Mesendoderm (in vitro differentiated cells): ENCODE measurements around the gene GSN.

Experiments
- DNase-seq: peaks from one replicate; pipeline ENCODE4 v3.0.0; 2013
- H2AK5ac ChIP-seq: 2 replicates; pipeline ENCODE4 v1.6.1; 2013; ENCODE audit warnings: low read length, inconsistent platforms
- H2BK120ac ChIP-seq: 2 replicates; pipeline ENCODE4 v1.6.1; 2013; ENCODE audit warnings: low read depth, mild to moderate bottlenecking, low read length, moderate library complexity, mixed read lengths
- H2BK15ac ChIP-seq: replicated peaks from 2 replicates; pipeline ENCODE4 v1.6.1; 2013; ENCODE audit warnings: low read depth, mild to moderate bottlenecking, moderate library complexity
- H2BK5ac ChIP-seq: 2 replicates; pipeline ENCODE4 v1.6.1; 2013; ENCODE audit warnings: low read length, inconsistent platforms
- H3K18ac ChIP-seq: 2 replicates; pipeline ENCODE4 v1.6.1; 2013; ENCODE audit warnings: mild to moderate bottlenecking, low read length, mixed read lengths
- H3K23ac ChIP-seq: one replicate; pipeline ENCODE4 v1.6.1; 2013; ENCODE audit warnings: low read length
- H3K27ac ChIP-seq: 2 replicates; pipeline ENCODE4 v1.5.1; 2013; ENCODE audit warnings: low read depth, mild to moderate bottlenecking, inconsistent platforms, low read length, moderate library complexity
- H3K27me3 ChIP-seq: 2 replicates; pipeline ENCODE4 v1.6.1; 2013; ENCODE audit warnings: low read length, control low read depth, mild to moderate bottlenecking, inconsistent platforms; ENCODE audit not compliant: insufficient read depth, poor library complexity
- H3K36me3 ChIP-seq: 2 replicates; pipeline ENCODE4 v1.6.1; 2013; ENCODE audit warnings: low read length, inconsistent platforms; ENCODE audit not compliant: control insufficient read depth, insufficient read depth
- H3K4ac ChIP-seq: one replicate; pipeline ENCODE4 v1.6.1; 2013; ENCODE audit warnings: low read depth, mild to moderate bottlenecking, low read length, moderate library complexity
- H3K4me1 ChIP-seq: 2 replicates; pipeline ENCODE4 v1.6.1; 2013; ENCODE audit warnings: low read depth, low read length, inconsistent platforms; ENCODE audit not compliant: control insufficient read depth
- H3K4me2 ChIP-seq: 2 replicates; pipeline ENCODE4 v1.6.1; 2013; ENCODE audit warnings: low read length
- H3K4me3 ChIP-seq: 2 replicates; pipeline ENCODE4 v1.5.1; 2013; ENCODE audit warnings: mild to moderate bottlenecking, low read length
- H3K56ac ChIP-seq: one replicate; pipeline ENCODE4 v1.6.1; 2013; ENCODE audit warnings: low read length
- H3K79me1 ChIP-seq: 2 replicates; pipeline ENCODE4 v1.6.1; 2013; ENCODE audit warnings: low read length, inconsistent platforms
- H3K79me2 ChIP-seq: 2 replicates; pipeline ENCODE4 v1.6.1; 2013; ENCODE audit warnings: mild to moderate bottlenecking, low read length; ENCODE audit not compliant: control insufficient read depth, insufficient read depth
- H3K9ac ChIP-seq: 2 replicates; pipeline ENCODE4 v1.6.1; 2013; ENCODE audit warnings: low read length, inconsistent platforms
- H4K5ac ChIP-seq: one replicate; pipeline ENCODE4 v1.6.1; 2013; ENCODE audit warnings: low read length
- H4K8ac ChIP-seq: one replicate; pipeline ENCODE4 v1.6.1; 2013; ENCODE audit warnings: low read depth, mild to moderate bottlenecking, control low read depth, low read length, moderate library complexity
- WGBS: extraction: QIAGEN DNeasy Blood & Tissue Kit; methylation state at CpG from one replicate; pipeline ENCODE4 v1.1.7; 2013; ENCODE audit warnings: low lambda C conversion rate, missing lambda C conversion rate; ENCODE audit not compliant: insufficient coverage; ENCODE audit errors: extremely low coverage; 5-methylcytosine and 5-hydroxymethylcytosine counted together

The GSN gene

GRCh38 chr9:121272401-121272948 lies 4.5 kb downstream of the GSN start:
- DNase-seq, result no peak
- no peak overlapping the region for H3K18ac ChIP-seq
- H3K56ac ChIP-seq, result no peak overlapping the region
- no peak overlapping the region for H3K4me3 ChIP-seq
- H4K5ac ChIP-seq, result no peak overlapping the region
- no peak overlapping the region for H2BK120ac ChIP-seq
- H3K79me1 ChIP-seq, result no peaks in the 10 kb centered on the region
- no peak overlapping the region for H3K4ac ChIP-seq
- no peak overlapping the region for H2AK5ac ChIP-seq
- no peak overlapping the region for H4K8ac ChIP-seq
- no CpG with 5 or more reads among the region's 6 CpGs for WGBS
- H3K4me2 ChIP-seq, result no peak overlapping the region
- no peak overlapping the region for H2BK15ac ChIP-seq
- H3K36me3 ChIP-seq, result no peaks in the 10 kb centered on the region
- H2BK5ac ChIP-seq, result no peak overlapping the region
- no peak overlapping the region for H3K23ac ChIP-seq
- H3K4me1 ChIP-seq, result peaks cover under 1% of the 10 kb centered on the region
- H3K27ac ChIP-seq, result no peak overlapping the region
- H3K9ac ChIP-seq, result no peak overlapping the region
- H3K79me2 ChIP-seq, result no peaks in the 10 kb centered on the region
- no peaks in the 10 kb centered on the region for H3K27me3 ChIP-seq

GRCh38 chr9:121273064-121273775 lies 5.3 kb downstream of the GSN start:
- Histone ChIP-seq H3K79me1 (no peaks in the 10 kb centered on the region), H3K4me2 (no peak overlapping the region), H3K9ac (no peak overlapping the region), H2BK5ac (no peak overlapping the region), H3K27me3 (no peaks in the 10 kb centered on the region), H3K27ac (no peak overlapping the region), H3K4me1 (no peaks in the 10 kb centered on the region), H2BK120ac (no peak overlapping the region), H3K36me3 (no peaks in the 10 kb centered on the region), H3K4ac (no peak overlapping the region), H3K23ac (no peak overlapping the region), H2BK15ac (no peak overlapping the region), H4K8ac (no peak overlapping the region), H3K4me3 (no peak overlapping the region), H3K79me2 (no peaks in the 10 kb centered on the region), H2AK5ac (no peak overlapping the region), H3K56ac (no peak overlapping the region), H4K5ac (no peak overlapping the region), H3K18ac (no peak overlapping the region)
- DNase-seq, result no peak
- WGBS, result no CpG with 5 or more reads among the region's 4 CpGs

GRCh38 chr9:121274851-121275250 lies 6.9 kb downstream of the GSN start:
- Histone ChIP-seq H4K8ac (no peak overlapping the region), H3K4me2 (no peak overlapping the region)
- no CpG with 5 or more reads among the region's 4 CpGs for WGBS

GRCh38 chr9:121275781-121276658 lies 8.1 kb downstream of the GSN start:
- Histone ChIP-seq H3K56ac (no peak overlapping the region), H3K27me3 (no peaks in the 10 kb centered on the region), H2AK5ac (no peak overlapping the region), H3K18ac (no peak overlapping the region), H4K8ac (no peak overlapping the region), H3K79me1 (no peaks in the 10 kb centered on the region), H4K5ac (no peak overlapping the region), H3K36me3 (no peaks in the 10 kb centered on the region), H2BK15ac (no peak overlapping the region), H3K4me1 (no peaks in the 10 kb centered on the region), H3K4ac (no peak overlapping the region), H3K4me3 (no peak overlapping the region), H3K4me2 (no peak overlapping the region), H3K23ac (no peak overlapping the region), H3K27ac (no peak overlapping the region), H3K9ac (no peak overlapping the region), H2BK120ac (no peak overlapping the region), H2BK5ac (no peak overlapping the region), H3K79me2 (no peaks in the 10 kb centered on the region)
- no peak for DNase-seq
- no CpG with 5 or more reads among the region's 8 CpGs for WGBS

More at GRCh38 chr9:121274851-121275250, 6.9 kb downstream of the GSN start:
- H3K18ac ChIP-seq, result no peak overlapping the region
- H2BK120ac ChIP-seq, result no peak overlapping the region
- H3K56ac ChIP-seq, result no peak overlapping the region
- no peaks in the 10 kb centered on the region for H3K27me3 ChIP-seq
- H3K36me3 ChIP-seq, result no peaks in the 10 kb centered on the region
- no peak overlapping the region for H4K5ac ChIP-seq
- no peak overlapping the region for H3K23ac ChIP-seq
- H3K79me2 ChIP-seq, result no peaks in the 10 kb centered on the region
- no peak overlapping the region for H2BK15ac ChIP-seq
- H3K4me1 ChIP-seq, result no peaks in the 10 kb centered on the region
- no peaks in the 10 kb centered on the region for H3K79me1 ChIP-seq
- no peak overlapping the region for H2AK5ac ChIP-seq
- no peak overlapping the region for H3K4me3 ChIP-seq
- DNase-seq, result no peak
- H3K27ac ChIP-seq, result no peak overlapping the region
- no peak overlapping the region for H3K9ac ChIP-seq
- no peak overlapping the region for H2BK5ac ChIP-seq
- H3K4ac ChIP-seq, result no peak overlapping the region

GRCh38 chr9:121277026-121277425 lies 9.1 kb downstream of the GSN start:
- Histone ChIP-seq H3K23ac (no peak overlapping the region), H3K4ac (no peak overlapping the region), H4K8ac (no peak overlapping the region), H3K27ac (no peak overlapping the region), H3K4me3 (no peak overlapping the region), H2BK5ac (no peak overlapping the region), H3K27me3 (no peaks in the 10 kb centered on the region), H3K4me1 (no peaks in the 10 kb centered on the region), H2AK5ac (no peak overlapping the region), H3K18ac (no peak overlapping the region), H3K79me1 (no peaks in the 10 kb centered on the region), H3K9ac (no peak overlapping the region), H2BK15ac (no peak overlapping the region), H3K4me2 (no peak overlapping the region), H3K56ac (no peak overlapping the region), H4K5ac (no peak overlapping the region), H3K79me2 (no peaks in the 10 kb centered on the region), H2BK120ac (no peak overlapping the region), H3K36me3 (no peaks in the 10 kb centered on the region)
- no CpG with 5 or more reads among the region's 1 CpG for WGBS
- no peak for DNase-seq
